Measurements from ENCODE around the gene MMP13.

GRCh38 chr11:102957953-102958352 lies 2.4 kb upstream of the MMP13 start:
- no peak for TF ChIP-seq POLR2A (IDR thresholded peaks at IDR 0.05)
- TF ChIP-seq, protein P1, sequence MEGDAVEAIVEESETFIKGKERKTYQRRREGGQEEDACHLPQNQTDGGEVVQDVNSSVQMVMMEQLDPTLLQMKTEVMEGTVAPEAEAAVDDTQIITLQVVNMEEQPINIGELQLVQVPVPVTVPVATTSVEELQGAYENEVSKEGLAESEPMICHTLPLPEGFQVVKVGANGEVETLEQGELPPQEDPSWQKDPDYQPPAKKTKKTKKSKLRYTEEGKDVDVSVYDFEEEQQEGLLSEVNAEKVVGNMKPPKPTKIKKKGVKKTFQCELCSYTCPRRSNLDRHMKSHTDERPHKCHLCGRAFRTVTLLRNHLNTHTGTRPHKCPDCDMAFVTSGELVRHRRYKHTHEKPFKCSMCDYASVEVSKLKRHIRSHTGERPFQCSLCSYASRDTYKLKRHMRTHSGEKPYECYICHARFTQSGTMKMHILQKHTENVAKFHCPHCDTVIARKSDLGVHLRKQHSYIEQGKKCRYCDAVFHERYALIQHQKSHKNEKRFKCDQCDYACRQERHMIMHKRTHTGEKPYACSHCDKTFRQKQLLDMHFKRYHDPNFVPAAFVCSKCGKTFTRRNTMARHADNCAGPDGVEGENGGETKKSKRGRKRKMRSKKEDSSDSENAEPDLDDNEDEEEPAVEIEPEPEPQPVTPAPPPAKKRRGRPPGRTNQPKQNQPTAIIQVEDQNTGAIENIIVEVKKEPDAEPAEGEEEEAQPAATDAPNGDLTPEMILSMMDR (IDR thresholded peaks at IDR 0.05), result no peak

Data from esophagus squamous epithelium (tissue), 4 donors.